Measurements from ENCODE around the gene OR5B21. TPM values are rescaled to one million over a fixed set of nuclear protein-coding genes. Genes with fewer than 3 reads are reported as not detected.

The OR5B21 gene
- 4.4 and 6.8 TPM in 2 replicates for total RNA-seq (2013; cell fraction: nucleolus; rRNA removed)
- total RNA-seq (2014; rRNA removed) (0.11 TPM in 1 of 2 replicates, not detected in the other), total RNA-seq (2014; rRNA removed; fragmentation: Illumina TruSeq; extraction: Trizol) (0.22 and 0.41 TPM in 2 replicates), total RNA-seq (2021) (not detected in 2 replicates), polyA plus RNA-seq (2011; rRNA removed) (0.40 and 0.41 TPM in 2 replicates), polyA plus RNA-seq (2014; fragmentation: Illumina TruSeq; extraction: Trizol) (0.22 TPM in 1 of 2 replicates, not detected in the other), polyA plus RNA-seq (2014; fragmentation: Nextera tagmentation; extraction: Ambion mirVana) (not detected), polyA plus RNA-seq (2014; rRNA removed) (not detected in 2 replicates), polyA plus RNA-seq (2016; fragmentation: Nextera tagmentation; extraction: Ambion mirVana) (not detected), polyA minus RNA-seq (2011; rRNA and poly(A)+ RNA removed) (7.3 and 10.6 TPM in 2 replicates), Bru-seq, nascent RNA (percentile 49 among the genes with signal in this experiment), BruChase-seq, experiment 1, labeled RNA remaining after a 6-hour chase (percentile 51 among the genes with signal in this experiment), BruChase-seq, experiment 2, labeled RNA remaining after a 2-hour chase (percentile 64 among the genes with signal in this experiment)
- polyA plus RNA-seq (2011; ENCODE audit: low read depth), result not detected
- polyA plus RNA-seq (2011; cell fraction: cytosol; rRNA removed), result 0.13 TPM in 1 of 2 replicates, not detected in the other
- 1.6 and 2.6 TPM in 2 replicates for polyA plus RNA-seq (2011; cell fraction: nucleus; rRNA removed)
- not detected in 2 replicates for polyA plus RNA-seq (2012)
- polyA minus RNA-seq (2011; cell fraction: cytosol; rRNA and poly(A)+ RNA removed), result not detected in 2 replicates
- 6.8 and 12.3 TPM in 2 replicates for polyA minus RNA-seq (2011; cell fraction: nucleus; rRNA and poly(A)+ RNA removed)
- long read RNA-seq, experiment 1, result 0 reads
- long read RNA-seq, experiment 2, result 0 reads

- ChIA-PET RAD21 (ENCODE audit: unreplicated experiment) (interaction anchor here (1.1 to 2.1 kb wide), 2 partner anchors 16 to 118 kb away, joined by 3 to 13 read pairs; no protein-coding TSS in a partner anchor), CTCF (interaction anchor here (11.7 kb wide), 1 partner anchor 16 kb away, joined by 88 read pairs; no protein-coding TSS in a partner anchor), POLR2A (interaction anchor here (0.8 kb wide), 1 partner anchor 9 kb away, joined by 3 read pairs; no protein-coding TSS in a partner anchor), SMC1A (ENCODE audit: uncharacterized antibody, unreplicated experiment) (interaction anchor here (1.7 to 8.8 kb wide), 3 partner anchors 12 to 60 kb away, joined by 5 to 98 read pairs (median 92); no protein-coding TSS in a partner anchor)
- H3K4me2 ChIP-seq (ENCODE audit: control insufficient read depth, insufficient read depth), result peak within 1 kb of the TSS; percentile 65; the same call in 1 of the 2 replicates
- 100% methylated on average over 1 of the region's 1 CpG for WGBS (ENCODE audit: insufficient coverage, insufficient replicate concordance, low lambda C conversion rate, missing lambda C conversion rate)
- H3K9ac ChIP-seq (ENCODE audit: control insufficient read depth, insufficient read depth, low read length), result no peak within 1 kb of the TSS
- in situ Hi-C loops (cut with MboI) (loop anchor here (25.0 kb wide), 2 partner anchors 696 to 1171 kb away; partner anchors contain the start of genes P2RX3 and SSRP1), intact Hi-C loops (cut with micrococcal nuclease; ENCODE audit: unreplicated experiment) (loop anchor here (10.0 kb wide), 1 partner anchor 1163 kb away; no protein-coding TSS in a partner anchor)
- peaks cover 6% of the 10 kb centered on the region; the same call in 1 of the 2 replicates for H3K4me1 ChIP-seq (ENCODE audit: control insufficient read depth, insufficient read depth, low read length)
- DNase-seq (ENCODE audit: low read depth, low spot score) (no peak), ATAC-seq (no peak), FAIRE-seq (no peak)
- H3K4me3 ChIP-seq, result no peak within 1 kb of the TSS
- no peaks in the 10 kb centered on the region for H3K27me3 ChIP-seq (replicated peaks in 1 of 2; ENCODE audit: control insufficient read depth in 2 of 2, insufficient read depth in 2 of 2, low read length in 1 of 2)
- no peaks in the 10 kb centered on the region for H4K20me1 ChIP-seq (ENCODE audit: control insufficient read depth, insufficient read depth)
- H3K79me2 ChIP-seq (ENCODE audit: control insufficient read depth, insufficient read depth, low read length), result no peaks in the 10 kb centered on the region
- no peaks in the 10 kb centered on the region; the same call in 2 of the 3 replicates for H3K9me3 ChIP-seq (replicated peaks; ENCODE audit: control insufficient read depth, insufficient read depth, low read length)
- no peak within 1 kb of the TSS for H2AFZ ChIP-seq (ENCODE audit: control insufficient read depth, low read depth, low read length)
- BruUV-seq (replicated peaks), result no TSS peak
- TF ChIP-seq CBFB (IDR thresholded peaks at IDR 0.05; ENCODE audit: low read depth) (no peak), E2F4 (IDR thresholded peaks at IDR 0.05; ENCODE audit: low read depth, low read length) (no peak), RAD51 (IDR thresholded peaks at IDR 0.05) (no peak), POU2F2 (IDR thresholded peaks at IDR 0.05; ENCODE audit: borderline replicate concordance, low read depth, low read length) (no peak), MTA2 (IDR thresholded peaks at IDR 0.05; ENCODE audit: low read depth) (no peak), MXI1 (IDR thresholded peaks at IDR 0.05; ENCODE audit: low read depth, low read length) (no peak), ZNF24 (IDR thresholded peaks at IDR 0.05) (no peak), ZZZ3 (IDR thresholded peaks at IDR 0.05; ENCODE audit: control insufficient read depth, insufficient read length, low read depth) (no peak), BRCA1 (IDR thresholded peaks at IDR 0.05; ENCODE audit: low read depth, low read length) (no peak), ZBTB40 (IDR thresholded peaks at IDR 0.05; ENCODE audit: borderline replicate concordance) (no peak), FOS (IDR thresholded peaks at IDR 0.05; ENCODE audit: borderline replicate concordance, extremely low read depth, insufficient read length) (no peak), EED (IDR thresholded peaks at IDR 0.05; ENCODE audit: low read depth) (no peak)
- no peak within 1 kb of the TSS for H3K27ac ChIP-seq (ENCODE audit: control insufficient read depth, insufficient read depth)
- H3K36me3 ChIP-seq (ENCODE audit: control insufficient read depth in 2 of 2, insufficient read depth in 2 of 2, low read length in 1 of 2), result no peaks in the 10 kb centered on the region
These were observed at the start of gene OR5B21 for GRCh38 chr11:58508005-58508404. Gene OR5B21 (minus strand): TSS chr11:58508105. CDS start chr11:58508105, 0 bp downstream.
